Stimulated activated CD4-positive, alpha-beta T cell treated with anti-CD3 and anti-CD28 coated beads, Interleukin-1b, Interleukin-23, amount 100 ng/mL, for 4 hours (primary cell): ENCODE results near the gene TADA2A.
"Not testable (repeated sequence)": the region's sequence is repeated elsewhere in the genome, so short reads cannot be mapped to it uniquely, and the experiment has no call there.

Experiments used
- DNase-seq, 2 donors: peaks; one replicate each; pipeline ENCODE4 v3.0.0-alpha.2; 2020; ENCODE audit warnings: low read depth in 2 of 2

The TADA2A gene

GRCh38 chr17:37490638-37491614, 84.2 kb downstream of the TADA2A start:
- no peak for DNase-seq

DNA sequence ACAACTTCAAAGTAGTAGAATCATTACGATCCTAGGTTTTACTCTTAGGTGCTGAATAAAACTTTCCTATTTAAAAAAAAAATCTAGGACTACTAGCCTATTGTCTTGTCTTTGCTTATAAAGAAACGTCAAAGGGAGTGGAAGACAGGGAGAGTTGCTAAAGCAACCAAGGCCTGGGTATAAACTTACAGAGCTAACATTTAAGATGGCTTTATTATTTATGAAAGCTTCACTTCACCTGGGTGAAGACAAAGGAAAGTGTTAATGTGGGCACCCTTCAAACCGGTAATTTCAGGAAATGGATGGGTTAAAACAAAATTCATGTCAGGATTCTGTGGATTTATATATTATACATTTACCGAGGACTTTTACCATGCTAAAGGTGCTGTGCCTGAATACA, 85.5 kb downstream of the TADA2A start:
- DNase-seq, result no peak

- no peak for DNase-seq
Observed at GRCh38 chr17:37493249-37494027, 86.8 kb downstream of the TADA2A start.

DNA sequence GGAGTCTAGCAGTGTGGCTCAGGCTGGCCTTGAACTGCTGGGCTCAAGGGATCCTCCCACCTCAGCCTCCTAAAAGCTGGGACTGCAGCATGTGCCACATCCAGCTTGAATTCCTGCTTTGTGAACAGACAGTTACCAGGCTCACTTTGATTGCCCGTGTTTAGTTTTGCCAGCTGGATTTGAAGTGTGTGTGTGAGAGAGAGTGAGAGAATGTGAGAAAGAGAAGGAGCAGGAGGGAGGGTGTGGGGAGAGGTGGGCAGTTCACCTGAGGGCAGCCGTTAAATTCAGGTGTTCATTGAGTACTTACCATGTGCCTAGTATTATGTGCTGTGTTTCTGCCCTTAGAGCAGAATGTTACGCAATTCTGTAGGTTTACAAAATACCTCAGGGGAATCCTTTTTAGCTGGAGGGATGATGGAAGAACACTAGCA, 87.7 kb downstream of the TADA2A start:
- no peak for DNase-seq

- DNase-seq, result no peak
Observed at GRCh38 chr17:37494971-37495370, 88.3 kb downstream of the TADA2A start.

DNA sequence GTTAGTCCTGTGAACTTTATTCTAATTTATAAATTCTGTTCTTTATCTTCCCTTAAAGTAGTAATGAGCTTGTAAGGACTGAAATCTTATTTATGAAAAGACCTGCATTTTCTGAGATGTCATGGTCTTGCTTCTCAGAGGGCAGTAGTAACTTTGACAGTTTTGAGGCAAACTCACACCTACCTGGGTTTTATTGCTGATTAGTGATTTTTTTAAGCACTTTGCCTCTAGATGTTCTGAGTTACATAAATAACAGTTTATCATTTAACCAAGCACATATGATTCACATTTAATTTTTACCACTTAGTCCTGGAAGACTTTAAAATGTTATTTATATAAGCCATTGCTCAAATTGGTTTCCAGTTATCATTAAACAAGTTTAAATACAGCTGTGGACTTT, 93.7 kb downstream of the TADA2A start:
- no peak for DNase-seq

DNA sequence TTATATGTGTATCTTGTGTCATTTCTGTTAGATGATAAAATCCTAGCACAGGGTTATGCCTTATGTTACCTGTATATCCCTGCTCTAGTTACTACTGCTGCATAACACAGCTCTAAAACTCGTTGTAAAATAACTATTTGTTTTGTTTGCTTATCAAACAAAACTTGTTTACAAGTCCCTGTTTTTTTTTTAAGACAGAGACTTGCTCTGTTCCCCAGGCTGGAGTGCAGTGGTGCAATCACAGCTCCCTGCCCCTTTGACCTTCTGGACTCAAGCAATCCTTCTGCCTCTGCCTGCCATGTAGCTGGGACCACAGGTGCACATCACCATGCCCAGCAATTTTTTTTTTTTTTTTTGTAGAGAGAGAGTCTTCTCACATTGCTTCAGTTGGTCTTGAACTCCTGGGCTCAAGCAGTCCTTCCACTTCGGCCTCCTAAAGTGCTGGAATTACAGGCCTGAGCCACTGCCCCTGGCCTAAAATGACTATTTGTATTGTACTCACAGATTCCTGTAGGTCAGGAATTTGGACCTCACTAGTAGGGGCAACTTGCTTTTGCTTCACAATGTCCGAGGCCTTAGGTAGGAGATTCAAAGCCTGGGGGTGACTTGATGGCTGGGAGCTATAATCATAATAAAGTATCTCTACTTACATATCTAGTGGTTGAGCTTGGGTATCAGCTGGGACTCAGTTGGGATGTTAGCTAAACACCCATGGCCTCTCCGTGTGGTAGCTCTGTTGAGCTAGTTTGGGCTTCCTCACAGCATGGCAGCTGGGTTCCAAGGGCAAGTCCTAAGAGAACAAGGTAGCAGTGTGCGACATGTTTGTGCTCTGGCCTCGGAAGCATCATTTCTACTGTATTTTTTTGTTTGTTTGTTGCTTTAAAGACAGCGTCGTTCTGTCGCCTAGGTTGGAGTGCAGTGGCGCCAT, 95.6 kb downstream of the TADA2A start:
- DNase-seq, result no peak

DNA sequence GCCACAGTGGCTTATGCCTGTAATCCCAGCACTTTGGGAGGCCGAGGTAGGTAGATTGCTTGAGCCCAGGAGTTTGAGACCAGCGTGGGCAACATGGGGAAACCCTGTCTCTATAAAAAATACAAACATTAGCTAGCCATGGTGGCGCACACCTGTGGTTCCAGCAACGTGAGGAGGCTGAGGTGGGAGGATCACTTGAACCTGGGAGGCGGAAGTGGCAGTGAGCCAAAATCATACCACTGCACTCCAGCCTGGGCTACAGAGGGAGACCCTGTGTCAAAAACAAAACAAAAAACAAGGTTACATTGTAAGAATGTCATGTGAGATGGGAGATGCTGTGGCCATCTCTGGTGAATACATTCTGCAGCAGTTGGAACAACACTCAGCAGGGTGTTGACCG, 96.5 kb downstream of the TADA2A start:
- no peak for DNase-seq

GRCh38 chr17:37505333-37505732, 98.6 kb downstream of the TADA2A start:
- no peak for DNase-seq

GRCh38 chr17:37506678-37507077, 100.0 kb downstream of the TADA2A start:
- no peak for DNase-seq

DNA sequence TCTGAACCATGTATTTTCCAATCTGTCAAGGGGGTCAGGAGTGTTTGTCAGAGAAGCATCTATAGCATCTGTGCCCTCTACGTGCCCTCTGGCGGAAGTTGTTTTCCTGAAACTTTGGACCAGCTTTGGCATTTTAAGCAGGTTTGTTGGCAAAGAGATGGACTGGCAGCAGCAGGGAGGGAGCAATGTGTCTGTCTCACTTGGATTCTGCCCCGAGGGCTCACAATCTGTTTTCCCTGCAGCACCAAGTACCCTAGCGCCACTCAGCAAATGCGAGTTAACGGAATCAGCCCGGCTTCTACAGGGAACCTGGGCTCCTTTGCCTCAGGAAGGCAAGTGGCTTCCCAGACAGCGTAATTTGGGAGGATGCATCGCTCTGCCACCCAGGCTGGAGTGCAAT, 100.4 kb downstream of the TADA2A start:
- DNase-seq, result no peak

GRCh38 chr17:37510056-37510455, 103.4 kb downstream of the TADA2A start:
- DNase-seq, result no peak

DNA sequence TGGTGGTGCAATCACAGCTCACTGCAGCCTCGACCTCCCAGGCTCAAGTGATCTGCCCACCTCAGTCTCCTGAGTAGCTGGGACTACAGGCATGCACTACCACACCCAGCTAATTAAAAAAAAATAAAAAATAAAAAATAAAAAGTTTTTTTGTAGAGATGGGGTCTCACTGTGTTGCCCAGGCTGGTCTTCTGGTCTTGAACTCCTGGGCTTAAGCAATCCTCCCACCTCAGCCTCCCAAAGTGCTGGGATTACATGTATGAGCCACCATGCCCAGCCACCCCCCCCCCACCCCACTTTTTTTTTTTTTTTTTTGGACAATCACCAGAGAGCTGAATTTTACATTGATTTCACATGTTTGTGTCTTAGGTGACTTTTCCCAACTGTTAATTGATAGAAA, 105.0 kb downstream of the TADA2A start:
- DNase-seq, result not testable (repeated sequence)

DNA sequence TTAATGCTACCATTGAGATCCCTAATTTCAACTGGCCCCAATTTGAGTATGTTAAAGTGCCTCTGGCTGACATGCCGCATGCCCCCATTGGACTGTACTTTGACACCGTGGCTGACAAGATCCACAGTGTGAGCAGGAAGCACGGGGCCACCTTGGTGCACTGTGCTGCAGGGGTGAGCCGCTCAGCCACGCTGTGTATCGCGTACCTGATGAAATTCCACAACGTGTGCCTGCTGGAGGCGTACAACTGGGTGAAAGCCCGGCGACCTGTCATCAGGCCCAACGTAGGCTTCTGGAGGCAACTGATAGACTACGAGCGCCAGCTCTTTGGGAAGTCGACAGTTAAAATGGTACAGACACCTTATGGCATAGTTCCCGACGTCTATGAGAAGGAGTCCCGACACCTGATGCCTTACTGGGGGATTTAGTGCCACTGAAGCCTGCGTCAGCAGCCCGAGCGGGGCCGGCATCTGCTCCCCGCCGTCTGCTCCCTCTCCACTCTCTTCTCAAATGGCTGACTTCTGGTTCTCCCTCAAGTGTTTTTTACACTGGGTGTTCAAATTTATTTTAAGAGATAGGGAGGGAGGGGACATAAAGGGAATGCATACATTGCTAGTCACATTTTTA, 105.9 kb downstream of the TADA2A start:
- no peak for DNase-seq

DNA sequence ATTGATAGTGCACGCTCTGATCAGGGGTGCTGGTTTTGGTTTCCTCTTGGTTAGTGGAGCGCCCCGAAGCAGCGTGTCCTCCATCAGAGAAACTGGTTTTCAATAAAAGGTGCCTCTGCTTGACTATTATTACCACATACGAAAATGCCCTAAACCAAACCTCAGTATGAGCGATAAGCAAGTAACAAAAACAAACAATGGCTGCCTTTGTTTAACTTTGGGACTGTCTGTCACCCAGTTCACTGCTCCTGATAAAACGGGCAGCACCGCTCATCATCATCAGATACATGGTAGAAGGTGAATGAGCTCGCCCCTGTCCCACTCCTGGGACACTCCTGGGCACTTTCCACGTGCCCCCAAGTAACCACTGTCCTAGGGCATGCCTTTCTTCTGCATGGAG, 107.0 kb downstream of the TADA2A start:
- DNase-seq, result no peak

- DNase-seq, result no peak
Observed at GRCh38 chr17:37516127-37516571, 109.5 kb downstream of the TADA2A start.

DNA sequence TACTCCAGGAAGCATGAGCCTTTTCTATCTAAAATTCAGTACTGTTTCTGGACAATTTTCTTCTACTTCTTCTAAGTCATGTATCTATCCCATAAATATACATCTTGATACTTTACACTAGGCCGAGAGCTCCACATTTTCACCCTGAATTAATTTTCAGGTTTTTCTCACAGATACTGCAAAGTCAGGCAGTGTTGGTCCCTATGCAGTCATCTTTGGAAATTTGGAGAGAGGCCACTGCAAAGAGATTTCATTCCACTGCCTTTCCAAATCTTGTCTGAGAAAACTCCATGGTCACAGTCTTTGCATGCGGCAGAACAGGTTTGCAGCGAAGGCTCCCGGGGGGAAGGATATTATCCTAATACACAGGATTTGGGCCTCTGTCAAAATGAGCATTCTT, 111.2 kb downstream of the TADA2A start:
- DNase-seq, result no peak

GRCh38 chr17:37518826-37519225, 112.1 kb downstream of the TADA2A start:
- DNase-seq, result no peak

GRCh38 chr17:37519251-37519985, 112.7 kb downstream of the TADA2A start:
- DNase-seq, result no peak

DNA sequence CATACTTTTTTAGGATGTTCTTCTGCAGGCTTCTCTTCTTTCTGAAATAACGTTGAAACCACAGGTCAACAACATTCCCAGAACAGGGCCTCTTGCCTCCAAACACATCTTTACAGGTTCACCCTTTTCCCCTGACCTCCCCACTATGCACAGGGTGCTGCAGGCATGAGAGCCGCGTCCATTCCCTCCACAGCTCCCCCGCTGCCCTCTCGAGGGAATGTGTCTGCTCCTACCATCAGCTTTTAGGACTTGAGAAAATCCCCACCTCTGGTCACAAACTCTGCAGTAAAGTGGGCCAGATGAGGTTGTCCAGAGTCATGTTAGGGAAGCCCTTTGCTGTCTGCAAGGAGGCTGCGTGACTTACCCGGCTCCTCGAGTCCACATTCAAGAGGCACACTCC, 113.5 kb downstream of the TADA2A start:
- no peak for DNase-seq
